Loucy (cell line): ENCODE data around the gene C1orf159.
A peak's percentile ranks its signal among the peaks of the same experiment; 100 is the strongest.

Experiments used
- H2AFZ ChIP-seq: fragments of 200-600 bp; sonication (generic); 2 replicates; pipeline ENCODE4 v1.6.0; 2016; ENCODE audit warnings: antibody characterized with exemption, mild to moderate bottlenecking, low read length, moderate library complexity
- H3F3A ChIP-seq: fragments of 200-600 bp; 2 replicates; pipeline ENCODE4 v1.6.0; 2016; ENCODE audit warnings: antibody characterized with exemption, low read depth, mild to moderate bottlenecking
- H3K27me3 ChIP-seq: fragments of 200-600 bp; sonication (generic); 2 replicates; pipeline ENCODE4 v1.6.1; 2014; ENCODE audit warnings: low read length, mild to moderate bottlenecking; ENCODE audit not compliant: insufficient read depth, poor library complexity, severe bottlenecking
- H3K36me3 ChIP-seq: fragments of 200-600 bp; sonication (generic); 2 replicates; pipeline ENCODE4 v1.6.1; 2016; ENCODE audit warnings: low read length; ENCODE audit not compliant: insufficient read depth
- H3K4me1 ChIP-seq: fragments of 200-600 bp; sonication (generic); 2 replicates; pipeline ENCODE4 v1.5.1; 2014; ENCODE audit warnings: low read length, mild to moderate bottlenecking; ENCODE audit not compliant: insufficient read depth, poor library complexity, severe bottlenecking
- H3K4me2 ChIP-seq: fragments of 200-600 bp; sonication (generic); 2 replicates; pipeline ENCODE4 v1.6.0; 2014; ENCODE audit warnings: antibody characterized with exemption, low read length, low read depth, mild to moderate bottlenecking; ENCODE audit not compliant: poor library complexity, severe bottlenecking
- H3K4me3 ChIP-seq: fragments of 200-600 bp; sonication (generic); 2 replicates; pipeline ENCODE4 v1.5.1; 2014; ENCODE audit warnings: low read length, mild to moderate bottlenecking, mixed read lengths; ENCODE audit not compliant: poor library complexity, severe bottlenecking
- H3K79me2 ChIP-seq: fragments of 200-600 bp; sonication (generic); 2 replicates; pipeline ENCODE4 v1.6.1; 2014; ENCODE audit warnings: low read length; ENCODE audit not compliant: insufficient read depth
- H3K9ac ChIP-seq: fragments of 200-600 bp; sonication (generic); 2 replicates; pipeline ENCODE4 v1.6.0; 2014; ENCODE audit warnings: mild to moderate bottlenecking, low read depth, low read length, moderate library complexity; ENCODE audit not compliant: poor library complexity, severe bottlenecking
- H3K9me2 ChIP-seq: fragments of 200-600 bp; sonication (generic); replicated peaks from 2 replicates; pipeline ENCODE4 v1.6.1; 2016; ENCODE audit warnings: low read depth, low read length, mixed read lengths
- H3K9me3 ChIP-seq: fragments of 200-600 bp; sonication (generic); 2 replicates; pipeline ENCODE4 v1.6.1; 2014; ENCODE audit warnings: mild to moderate bottlenecking, antibody characterized with exemption, low read length, low read depth; ENCODE audit not compliant: insufficient read depth
- H4K20me1 ChIP-seq: fragments of 200-600 bp; sonication (generic); 2 replicates; pipeline ENCODE4 v1.6.0; 2014; ENCODE audit warnings: antibody characterized with exemption, low read length, mild to moderate bottlenecking; ENCODE audit not compliant: insufficient read depth, poor library complexity, severe bottlenecking
- CTCF ChIP-seq: fragments of 200-600 bp; sonication (generic); conservative IDR thresholded peaks from 2 replicates; pipeline ENCODE4 v1.5.1; 2014; ENCODE audit warnings: mild to moderate bottlenecking, antibody characterized with exemption, low read length
- EZH2phosphoT487 ChIP-seq: fragments of 200-600 bp; IDR thresholded peaks from 2 replicates; pipeline ENCODE4 v1.6.1; 2018; ENCODE audit warnings: antibody characterized with exemption, mild to moderate bottlenecking, moderate library complexity, borderline replicate concordance

C1orf159 gene

GRCh38 chr1:1118011-1118875 lies 2.4 kb upstream of the C1orf159 start:
- H3K4me1 ChIP-seq: peaks cover 3% of the 10 kb centered on the region
- H3K36me3 ChIP-seq: no peaks in the 10 kb centered on the region
- no peak overlapping the region for H3K9ac ChIP-seq
- peaks cover 6% of the 10 kb centered on the region; the same call in 1 of the 2 replicates for H3K79me2 ChIP-seq
- H3K9me2 ChIP-seq: no peaks in the 10 kb centered on the region
- no peak overlapping the region for H3K4me2 ChIP-seq
- no peaks in the 10 kb centered on the region for H4K20me1 ChIP-seq
- no peak overlapping the region for H2AFZ ChIP-seq
- H3K4me3 ChIP-seq: no peak overlapping the region
- no peaks in the 10 kb centered on the region; the same call in 1 of the 2 replicates for H3F3A ChIP-seq
- H3K9me3 ChIP-seq: peaks cover 3% of the 10 kb centered on the region; the same call in 1 of the 2 replicates
- TF ChIP-seq CTCF (no peak), EZH2phosphoT487 (no peak)
- H3K27me3 ChIP-seq: no peaks in the 10 kb centered on the region

- Histone ChIP-seq H4K20me1 (no peaks in the 10 kb centered on the region), H2AFZ (no peak overlapping the region), H3K36me3 (no peaks in the 10 kb centered on the region), H3K4me2 (no peak overlapping the region), H3K4me3 (no peak overlapping the region), H3K27me3 (no peaks in the 10 kb centered on the region), H3K79me2 (peaks cover 6% of the 10 kb centered on the region; the same call in 1 of the 2 replicates), H3F3A (no peaks in the 10 kb centered on the region), H3K9me2 (no peaks in the 10 kb centered on the region), H3K9me3 (peaks cover 5% of the 10 kb centered on the region; the same call in 1 of the 2 replicates), H3K4me1 (peaks cover 3% of the 10 kb centered on the region), H3K9ac (no peak overlapping the region)
- TF ChIP-seq CTCF: no peak
- no peak for TF ChIP-seq EZH2phosphoT487
Measured at GRCh38 chr1:1117469-1117831, 1.6 kb upstream of the C1orf159 start.

GRCh38 chr1:1116701-1117468 lies 996 bp upstream of the C1orf159 start:
- H3K9me2 ChIP-seq: no peaks in the 10 kb centered on the region
- H3K4me2 ChIP-seq: peak overlapping the region; percentile 63
- peak overlapping the region; percentile 65 for H3K4me3 ChIP-seq
- H3F3A ChIP-seq: no peaks in the 10 kb centered on the region
- H4K20me1 ChIP-seq: no peaks in the 10 kb centered on the region
- H3K4me1 ChIP-seq: no peaks in the 10 kb centered on the region
- TF ChIP-seq EZH2phosphoT487 (no peak), CTCF (no peak)
- no peak overlapping the region for H3K9ac ChIP-seq
- H3K9me3 ChIP-seq: peaks cover 5% of the 10 kb centered on the region; the same call in 1 of the 2 replicates
- no peak overlapping the region; the same call in 1 of the 2 replicates for H2AFZ ChIP-seq
- peaks cover 6% of the 10 kb centered on the region; the same call in 1 of the 2 replicates for H3K79me2 ChIP-seq
- no peaks in the 10 kb centered on the region for H3K36me3 ChIP-seq
- no peaks in the 10 kb centered on the region for H3K27me3 ChIP-seq
